ENCODE measurements around the gene ADRA2C. TPM values are rescaled to one million over a fixed set of nuclear protein-coding genes. Genes with fewer than 3 reads are reported as not detected.

Gene ADRA2C
- total RNA-seq, 1 experiment from 2014 or later = 8.6 TPM

- no peak overlapping the region for H3K18ac ChIP-seq (ENCODE audit: insufficient read length, low read depth, low read length)
- H3K4me2 ChIP-seq (ENCODE audit: insufficient read depth, insufficient read length, low read length) = no peak overlapping the region
- TF ChIP-seq, protein P1, sequence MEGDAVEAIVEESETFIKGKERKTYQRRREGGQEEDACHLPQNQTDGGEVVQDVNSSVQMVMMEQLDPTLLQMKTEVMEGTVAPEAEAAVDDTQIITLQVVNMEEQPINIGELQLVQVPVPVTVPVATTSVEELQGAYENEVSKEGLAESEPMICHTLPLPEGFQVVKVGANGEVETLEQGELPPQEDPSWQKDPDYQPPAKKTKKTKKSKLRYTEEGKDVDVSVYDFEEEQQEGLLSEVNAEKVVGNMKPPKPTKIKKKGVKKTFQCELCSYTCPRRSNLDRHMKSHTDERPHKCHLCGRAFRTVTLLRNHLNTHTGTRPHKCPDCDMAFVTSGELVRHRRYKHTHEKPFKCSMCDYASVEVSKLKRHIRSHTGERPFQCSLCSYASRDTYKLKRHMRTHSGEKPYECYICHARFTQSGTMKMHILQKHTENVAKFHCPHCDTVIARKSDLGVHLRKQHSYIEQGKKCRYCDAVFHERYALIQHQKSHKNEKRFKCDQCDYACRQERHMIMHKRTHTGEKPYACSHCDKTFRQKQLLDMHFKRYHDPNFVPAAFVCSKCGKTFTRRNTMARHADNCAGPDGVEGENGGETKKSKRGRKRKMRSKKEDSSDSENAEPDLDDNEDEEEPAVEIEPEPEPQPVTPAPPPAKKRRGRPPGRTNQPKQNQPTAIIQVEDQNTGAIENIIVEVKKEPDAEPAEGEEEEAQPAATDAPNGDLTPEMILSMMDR (conservative IDR thresholded peaks at IDR 0.05) = no peak
- no peaks in the 10 kb centered on the region for H4K20me1 ChIP-seq (ENCODE audit: control insufficient read depth, insufficient read depth, insufficient read length)
- H2BK120ac ChIP-seq (ENCODE audit: low read depth, low read length, poor library complexity, severe bottlenecking) = no peak overlapping the region
- no peak overlapping the region for H2BK5ac ChIP-seq (ENCODE audit: insufficient read length, low read length)
- H3T11ph ChIP-seq (ENCODE audit: low read length) = no peak overlapping the region
- no peak overlapping the region for H3K56ac ChIP-seq (ENCODE audit: insufficient read length, low read depth, low read length)
- WGBS (ENCODE audit: extremely low coverage, insufficient read length, low lambda C conversion rate) = no CpG with 5 or more reads among the region's 9 CpGs
- no peaks in the 10 kb centered on the region for H3K23me2 ChIP-seq (ENCODE audit: insufficient read length, low read depth, low read length, poor library complexity, severe bottlenecking)
- H3K9me3 Mint-ChIP-seq = peaks cover 6 to 7% of the 10 kb centered on the region in 2 experiments
- H3K79me1 ChIP-seq (ENCODE audit: insufficient read depth, low read depth, low read length, poor library complexity, severe bottlenecking) = no peaks in the 10 kb centered on the region
- H4K8ac ChIP-seq (replicated peaks; ENCODE audit: insufficient read length, low read depth, low read length) = no peak overlapping the region
- H3K4me3 Mint-ChIP-seq = no peak overlapping the region
- no peaks in the 10 kb centered on the region; the same call in 1 of the 2 replicates for H3K4me1 ChIP-seq (ENCODE audit: insufficient read depth, low read length)
- H2BK20ac ChIP-seq (ENCODE audit: low read depth, low read length, poor library complexity, severe bottlenecking) = no peak overlapping the region
- no peak overlapping the region for H3K27ac ChIP-seq (ENCODE audit: insufficient read length, low read depth, low read length)
- H3K14ac ChIP-seq (ENCODE audit: insufficient read depth, low read length) = no peak overlapping the region
- no peak overlapping the region for H2AK5ac ChIP-seq (ENCODE audit: insufficient read length, low read length)
- no peak overlapping the region for H3K4ac ChIP-seq (ENCODE audit: low read depth, low read length)
- peaks cover 25% of the 10 kb centered on the region for H3K27me3 Mint-ChIP-seq (ENCODE audit: low read depth)
- no peaks in the 10 kb centered on the region for H3K27me3 ChIP-seq (ENCODE audit: insufficient read depth, low read length)
- no peak overlapping the region for H3K9ac ChIP-seq (ENCODE audit: extremely low read depth, insufficient read length, low read length)
- no peak overlapping the region; a peak in 1 of 7 replicates for H3K27ac Mint-ChIP-seq
- H3K23ac ChIP-seq (ENCODE audit: insufficient read length, low read depth, low read length) = no peak overlapping the region
- H2BK12ac ChIP-seq (ENCODE audit: insufficient read length, low read depth, low read length) = no peak overlapping the region
- H2BK15ac ChIP-seq (ENCODE audit: low read depth, low read length) = no peak overlapping the region
- DNase-seq = no peak
- H3K79me2 ChIP-seq (ENCODE audit: insufficient read depth, low read length) = no peaks in the 10 kb centered on the region
- H4K91ac ChIP-seq (ENCODE audit: insufficient read length, low read depth, low read length) = no peak overlapping the region
- peaks cover 9 to 15% of the 10 kb centered on the region in 2 experiments for H3K4me1 Mint-ChIP-seq
- H3K9me3 ChIP-seq (ENCODE audit: control insufficient read depth, low read depth, low read length) = no peaks in the 10 kb centered on the region
- no peak overlapping the region for H4K5ac ChIP-seq (ENCODE audit: insufficient read length, low read depth, low read length)
- no peaks in the 10 kb centered on the region for H3K36me3 Mint-ChIP-seq (ENCODE audit: insufficient read depth in 1 of 3, low read depth in 3 of 3)
- no peak overlapping the region for H2AFZ ChIP-seq (ENCODE audit: low read length)
Measured at GRCh38 chr4:3789587-3789986, 23.4 kb downstream of the ADRA2C start.

All from H9 (cell line).